Tibial nerve (tissue), 3 donors: Measurements from ENCODE around the gene PCDHA12.
"Not testable (repeated sequence)": the region's sequence is repeated elsewhere in the genome, so short reads cannot be mapped to it uniquely, and the experiment has no call there.

Experiments
- CTCF ChIP-seq, 5 experiments: fragments of 200-600 bp in 3 of 5; fragments of 450-650 bp in 2 of 5; sonication (generic) in 3 of 5; IDR thresholded peaks; one replicate each; pipeline ENCODE4 v1.5.1; 2016 to 2019; ENCODE audit warnings: antibody characterized with exemption in 5 of 5, mild to moderate bottlenecking in 3 of 5, moderate library complexity in 2 of 5
- POLR2A ChIP-seq, 2 donors: fragments of 450-650 bp; IDR thresholded peaks; one replicate each; pipeline ENCODE4 v1.6.1; 2017; ENCODE audit warnings: antibody characterized with exemption in 2 of 2, mild to moderate bottlenecking in 2 of 2, moderate library complexity in 2 of 2

- not testable (repeated sequence) for TF ChIP-seq CTCF, POLR2A (IDR thresholded peaks at IDR 0.05)
Observed at GRCh38 chr5:140876541-140877261, 1.6 kb downstream of the PCDHA12 start.
